BE2C (cell line): ENCODE results near the gene KRT74.

Experiments
- DNase-seq: peaks from one replicate; pipeline ENCODE4 v3.0.0-alpha.2; 2020
- H3K27me3 ChIP-seq: fragments of 250-450 bp; sonication (Bioruptor Pico); 2 replicates; pipeline ENCODE4 v1.5.1; 2020; ENCODE audit warnings: mild to moderate bottlenecking
- H3K36me3 ChIP-seq: fragments of 250-450 bp; sonication (Bioruptor Pico); 2 replicates; pipeline ENCODE4 v1.5.1; 2020; ENCODE audit warnings: mild to moderate bottlenecking
- H3K4me1 ChIP-seq: fragments of 250-450 bp; sonication (Bioruptor Pico); 2 replicates; pipeline ENCODE4 v1.5.1; 2020
- H3K4me3 ChIP-seq: 2 replicates; pipeline ENCODE4 v1.5.1; 2011; ENCODE audit warnings: low read depth, low read length
- H3K9me3 ChIP-seq: fragments of 250-450 bp; sonication (Bioruptor Pico); 2 replicates; pipeline ENCODE4 v1.5.1; 2020
- CTCF ChIP-seq: IDR thresholded peaks from 2 replicates; pipeline ENCODE4 v1.5.1; 2012; ENCODE audit warnings: mild to moderate bottlenecking, low read depth, low read length

The KRT74 gene

GRCh38 chr12:52542157-52542556 is 31.5 kb downstream of the KRT74 start:
- Histone ChIP-seq H3K4me3 (no peak overlapping the region), H3K9me3 (no peaks in the 10 kb centered on the region), H3K4me1 (no peaks in the 10 kb centered on the region), H3K27me3 (no peaks in the 10 kb centered on the region; the same call in 1 of the 2 replicates), H3K36me3 (no peaks in the 10 kb centered on the region)
- TF ChIP-seq CTCF = no peak
- DNase-seq = no peak

DNA sequence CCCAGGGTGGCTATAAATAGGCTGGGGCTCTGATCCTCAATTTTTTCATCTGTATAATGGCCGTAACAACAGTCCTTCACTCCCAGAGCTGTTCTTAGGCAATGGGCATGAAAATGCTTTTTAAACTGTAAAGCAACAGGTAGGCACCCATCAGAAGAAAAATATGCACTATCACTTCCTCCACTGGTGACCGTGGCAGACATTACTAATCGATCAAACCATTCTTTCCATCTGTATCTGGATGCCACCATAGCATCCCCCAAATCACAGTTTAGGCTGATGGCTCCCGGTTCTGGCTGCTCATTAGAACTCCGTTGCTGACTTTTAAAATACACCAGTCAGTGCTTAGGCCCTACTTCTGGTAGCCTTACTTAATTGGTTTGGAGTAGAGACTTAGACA is 31.9 kb downstream of the KRT74 start:
- H3K36me3 ChIP-seq = no peaks in the 10 kb centered on the region
- no peaks in the 10 kb centered on the region; the same call in 1 of the 2 replicates for H3K27me3 ChIP-seq
- no peaks in the 10 kb centered on the region for H3K9me3 ChIP-seq
- DNase-seq = no peak
- no peak for TF ChIP-seq CTCF
- no peaks in the 10 kb centered on the region for H3K4me1 ChIP-seq
- no peak overlapping the region for H3K4me3 ChIP-seq

GRCh38 chr12:52540531-52540930 is 33.1 kb downstream of the KRT74 start:
- no peaks in the 10 kb centered on the region for H3K4me1 ChIP-seq
- no peak for DNase-seq
- no peaks in the 10 kb centered on the region for H3K27me3 ChIP-seq
- H3K9me3 ChIP-seq = no peaks in the 10 kb centered on the region
- no peak overlapping the region for H3K4me3 ChIP-seq
- no peak for TF ChIP-seq CTCF
- H3K36me3 ChIP-seq = no peaks in the 10 kb centered on the region

DNA sequence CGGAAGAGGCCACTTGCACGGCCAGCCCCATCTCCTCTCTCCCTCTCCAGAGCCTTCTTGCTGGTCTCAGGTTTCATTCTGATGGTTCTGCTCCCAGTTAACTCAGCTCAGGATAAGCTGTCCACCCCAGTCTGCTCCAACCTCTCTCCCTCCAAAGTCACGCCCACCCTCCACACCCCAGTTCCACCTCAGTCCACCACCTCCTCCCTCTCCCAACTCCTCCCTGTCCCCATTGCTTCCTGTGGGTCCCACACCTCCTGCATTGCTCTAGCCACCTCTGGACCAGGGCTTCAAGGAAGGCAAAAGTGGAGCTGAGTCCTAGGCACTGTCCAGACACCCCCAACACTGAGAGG is 33.8 kb downstream of the KRT74 start:
- no peaks in the 10 kb centered on the region; the same call in 1 of the 2 replicates for H3K27me3 ChIP-seq
- H3K36me3 ChIP-seq = no peaks in the 10 kb centered on the region
- no peaks in the 10 kb centered on the region for H3K9me3 ChIP-seq
- H3K4me1 ChIP-seq = no peaks in the 10 kb centered on the region
- H3K4me3 ChIP-seq = no peak overlapping the region
- no peak for TF ChIP-seq CTCF
- no peak for DNase-seq

DNA sequence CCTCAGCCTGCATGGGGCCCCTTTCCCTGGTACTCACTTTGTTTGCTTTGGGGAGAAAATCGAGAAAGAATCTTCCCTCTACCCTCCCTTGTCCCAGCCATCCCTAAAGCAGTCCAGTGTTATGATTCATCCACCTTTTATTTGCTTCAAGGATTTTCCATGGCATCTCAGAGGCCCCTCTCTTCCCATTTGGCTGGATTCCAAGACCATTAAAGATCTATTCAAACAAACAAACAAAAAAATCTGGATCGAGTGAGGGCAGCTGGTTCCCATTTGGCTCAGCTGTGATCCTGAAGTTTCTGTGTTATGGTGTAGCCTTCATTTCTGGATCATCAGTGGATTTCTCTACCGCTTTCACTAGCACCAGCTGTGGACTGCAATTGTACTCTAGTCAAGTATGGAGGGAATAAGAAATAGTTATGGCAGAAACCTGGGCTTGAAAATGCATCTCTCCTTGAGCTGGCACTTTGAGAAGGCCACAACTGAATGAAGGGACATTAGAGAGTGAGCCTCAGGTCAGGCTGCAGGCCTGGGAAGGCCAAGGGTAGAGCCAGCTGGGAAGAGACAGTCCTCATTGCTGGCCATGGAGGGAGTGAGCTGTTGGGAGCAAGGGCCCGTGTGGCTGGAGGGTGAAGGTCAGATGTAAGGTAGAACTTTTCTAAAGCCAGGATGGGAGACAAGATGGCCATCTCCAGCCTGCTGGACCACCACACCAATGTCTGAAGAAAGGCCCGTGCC is 34.4 kb downstream of the KRT74 start:
- Histone ChIP-seq H3K27me3 (no peaks in the 10 kb centered on the region; the same call in 1 of the 2 replicates), H3K4me3 (no peak overlapping the region), H3K36me3 (no peaks in the 10 kb centered on the region), H3K9me3 (no peaks in the 10 kb centered on the region), H3K4me1 (no peaks in the 10 kb centered on the region)
- no peak for DNase-seq
- TF ChIP-seq CTCF = no peak

DNA sequence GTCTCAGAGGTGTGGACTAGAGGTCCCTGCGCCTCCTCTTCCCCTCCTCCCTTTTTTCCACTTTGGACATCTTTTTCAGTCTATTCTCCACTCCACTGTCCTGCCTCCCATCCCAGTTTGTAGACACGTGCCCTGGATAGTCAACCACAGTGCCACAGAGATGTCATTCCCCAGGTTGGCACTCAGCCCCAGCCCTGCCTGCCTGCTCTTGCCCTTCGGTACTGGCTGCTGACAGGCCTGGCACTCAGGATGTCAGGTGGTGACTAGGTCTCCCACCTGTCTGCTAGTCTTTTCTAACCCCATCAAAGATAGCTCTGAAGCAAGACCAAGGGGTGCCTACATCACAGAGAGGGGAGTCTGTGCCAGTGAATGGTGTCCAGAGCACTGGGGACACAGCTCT is 36.5 kb downstream of the KRT74 start:
- no peak for TF ChIP-seq CTCF
- no peak for DNase-seq
- Histone ChIP-seq H3K27me3 (peaks cover 3% of the 10 kb centered on the region), H3K36me3 (no peaks in the 10 kb centered on the region), H3K4me3 (no peak overlapping the region), H3K4me1 (no peaks in the 10 kb centered on the region), H3K9me3 (no peaks in the 10 kb centered on the region)
